Measurements from ENCODE around the gene XRRA1. TPM values are rescaled to one million over a fixed set of nuclear protein-coding genes. Genes with fewer than 3 reads are reported as not detected.
"Not testable (repeated sequence)": the region's sequence is repeated elsewhere in the genome, so short reads cannot be mapped to it uniquely, and the experiment has no call there.

XRRA1 gene
- total RNA-seq, 3 donors from 2014 or later: 6.5 to 8.6 (median 7.1) TPM

GRCh38 chr11:74960128-74960527 is 11.2 kb upstream of the XRRA1 start:
- ATAC-seq; H3K9me3 Mint-ChIP-seq; DNase-seq; H3K4me3 Mint-ChIP-seq; H3K27me3 Mint-ChIP-seq (ENCODE audit: low read depth): not testable (repeated sequence)
- H3K36me3 Mint-ChIP-seq (ENCODE audit: insufficient read depth): peaks cover 35% of the 10 kb centered on the region
- H3K4me1 Mint-ChIP-seq (ENCODE audit: low read depth): peaks cover 80% of the 10 kb centered on the region

GRCh38 chr11:74957937-74958629 is 9.2 kb upstream of the XRRA1 start:
- Mint-ChIP-seq H3K9me3 (no peaks in the 10 kb centered on the region), H3K27me3 (ENCODE audit: low read depth) (no peaks in the 10 kb centered on the region), H3K4me1 (ENCODE audit: low read depth) (peaks cover 87% of the 10 kb centered on the region), H3K36me3 (ENCODE audit: insufficient read depth) (peaks cover 38% of the 10 kb centered on the region), H3K4me3 (no peak overlapping the region)
- DNase-seq: no peak
- ATAC-seq: no peak

GRCh38 chr11:74956397-74957015 is 7.6 kb upstream of the XRRA1 start:
- Mint-ChIP-seq H3K4me1 (ENCODE audit: low read depth) (peaks cover 82% of the 10 kb centered on the region), H3K9me3 (no peaks in the 10 kb centered on the region), H3K4me3 (no peak overlapping the region), H3K36me3 (ENCODE audit: insufficient read depth) (peaks cover 36% of the 10 kb centered on the region), H3K27me3 (ENCODE audit: low read depth) (no peaks in the 10 kb centered on the region)
- ATAC-seq: no peak
- no peak for DNase-seq

DNA sequence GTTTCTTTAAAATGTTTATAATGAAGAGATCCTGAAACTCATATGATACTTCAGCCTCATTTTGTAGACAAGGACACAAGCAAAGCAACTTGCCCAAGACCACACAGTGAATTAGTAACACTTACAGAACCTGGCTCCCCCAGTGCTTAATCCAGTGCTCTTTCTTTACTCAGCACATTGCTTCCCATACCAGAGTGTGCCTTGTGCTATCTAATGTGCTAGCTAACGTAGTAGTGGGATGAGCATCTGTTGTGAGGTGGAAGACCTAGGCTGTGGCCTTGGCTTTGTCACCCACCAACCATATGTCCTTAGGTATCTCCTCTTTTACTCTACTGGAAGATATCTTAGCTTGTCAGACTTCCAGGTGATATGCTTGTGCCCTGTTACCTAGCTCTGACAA is 5.3 kb upstream of the XRRA1 start:
- Mint-ChIP-seq H3K36me3 (ENCODE audit: insufficient read depth) (peaks cover 37% of the 10 kb centered on the region), H3K9me3 (no peaks in the 10 kb centered on the region), H3K4me3 (no peak overlapping the region), H3K4me1 (ENCODE audit: low read depth) (peaks cover 79% of the 10 kb centered on the region), H3K27me3 (ENCODE audit: low read depth) (no peaks in the 10 kb centered on the region)
- DNase-seq (no peak), ATAC-seq (no peak)

- Mint-ChIP-seq H3K36me3 (ENCODE audit: insufficient read depth) (peaks cover 32% of the 10 kb centered on the region), H3K4me3 (no peak overlapping the region), H3K27me3 (ENCODE audit: low read depth) (no peaks in the 10 kb centered on the region), H3K9me3 (no peaks in the 10 kb centered on the region), H3K4me1 (ENCODE audit: low read depth) (peaks cover 76% of the 10 kb centered on the region)
- no peak for ATAC-seq
- DNase-seq: no peak
Observed at GRCh38 chr11:74953451-74953850, 4.6 kb upstream of the XRRA1 start.

DNA sequence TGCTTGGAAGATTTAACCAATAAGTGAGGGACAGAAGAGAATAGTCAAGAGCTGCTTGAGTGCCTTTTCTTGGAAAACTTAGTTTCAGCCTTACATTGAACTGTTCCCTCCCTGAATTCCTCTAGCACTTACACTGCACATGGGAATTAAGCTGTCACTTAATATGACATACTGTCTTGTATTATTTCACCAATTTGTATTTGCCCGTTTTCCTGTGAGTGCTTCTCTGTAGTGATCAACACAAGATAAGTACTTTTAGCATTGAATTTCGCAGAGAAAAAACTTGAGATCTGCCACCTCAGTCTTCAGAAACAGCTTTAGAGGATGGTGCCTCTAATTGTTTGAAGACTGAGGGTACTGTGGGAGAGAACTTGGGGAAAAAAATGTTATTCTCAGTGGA is 3.9 kb upstream of the XRRA1 start:
- Mint-ChIP-seq H3K27me3 (ENCODE audit: low read depth) (no peaks in the 10 kb centered on the region), H3K9me3 (no peaks in the 10 kb centered on the region), H3K4me1 (ENCODE audit: low read depth) (peaks cover 70% of the 10 kb centered on the region), H3K36me3 (ENCODE audit: insufficient read depth) (peaks cover 32% of the 10 kb centered on the region), H3K4me3 (no peak overlapping the region)
- ATAC-seq (no peak), DNase-seq (no peak)

- no peak for DNase-seq
- ATAC-seq: no peak
- H3K9me3 Mint-ChIP-seq: no peaks in the 10 kb centered on the region
- H3K4me1 Mint-ChIP-seq (ENCODE audit: low read depth): peaks cover 56% of the 10 kb centered on the region
- H3K27me3 Mint-ChIP-seq (ENCODE audit: low read depth): no peaks in the 10 kb centered on the region
- H3K36me3 Mint-ChIP-seq (ENCODE audit: insufficient read depth): peaks cover 20% of the 10 kb centered on the region
- peak overlapping the region; percentile 94 for H3K4me3 Mint-ChIP-seq
Observed at GRCh38 chr11:74951226-74951625, 2.3 kb upstream of the XRRA1 start.

GRCh38 chr11:74950374-74950969 is 1.6 kb upstream of the XRRA1 start:
- Mint-ChIP-seq H3K36me3 (ENCODE audit: insufficient read depth) (peaks cover 17% of the 10 kb centered on the region), H3K4me3 (peak overlapping the region; percentile 94), H3K27me3 (ENCODE audit: low read depth) (no peaks in the 10 kb centered on the region), H3K4me1 (ENCODE audit: low read depth) (peaks cover 51% of the 10 kb centered on the region), H3K9me3 (no peaks in the 10 kb centered on the region)
- no peak for ATAC-seq
- no peak for DNase-seq

DNA sequence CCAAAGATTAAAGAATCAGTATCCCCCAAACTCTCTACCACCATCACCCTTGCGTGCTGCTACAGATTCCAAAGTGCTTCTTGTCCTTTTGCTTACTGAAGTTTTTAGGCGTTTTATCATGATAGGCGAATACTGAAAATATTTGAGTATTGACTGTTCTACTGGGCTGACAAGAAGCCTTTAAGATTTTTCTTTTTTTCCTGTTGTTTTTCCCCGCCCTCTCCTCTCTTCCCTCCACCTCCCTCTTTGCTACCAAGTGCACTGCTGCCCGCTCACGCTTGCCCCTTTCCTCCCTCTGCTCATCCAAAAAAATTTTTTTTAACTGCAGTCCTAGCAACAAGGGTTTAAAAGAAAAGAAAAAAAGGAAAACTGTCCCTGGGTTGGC is 854 bp upstream of the XRRA1 start:
- DNase-seq (no peak), ATAC-seq (no peak)
- H3K4me3 Mint-ChIP-seq: peak overlapping the region; percentile 94
- peaks cover 14% of the 10 kb centered on the region for H3K36me3 Mint-ChIP-seq (ENCODE audit: insufficient read depth)
- H3K4me1 Mint-ChIP-seq (ENCODE audit: low read depth): peaks cover 46% of the 10 kb centered on the region
- H3K27me3 Mint-ChIP-seq (ENCODE audit: low read depth): no peaks in the 10 kb centered on the region
- H3K9me3 Mint-ChIP-seq: no peaks in the 10 kb centered on the region

- Mint-ChIP-seq H3K4me1 (ENCODE audit: low read depth) (peaks cover 35% of the 10 kb centered on the region), H3K27me3 (ENCODE audit: low read depth) (no peaks in the 10 kb centered on the region), H3K36me3 (ENCODE audit: insufficient read depth) (peaks cover 13% of the 10 kb centered on the region), H3K4me3 (peak overlapping the region; percentile 94), H3K9me3 (no peaks in the 10 kb centered on the region)
- ATAC-seq: peak; percentile 13 to 17
- DNase-seq: no peak
Observed at GRCh38 chr11:74948546-74948897, 369 bp downstream of the XRRA1 start.

DNA sequence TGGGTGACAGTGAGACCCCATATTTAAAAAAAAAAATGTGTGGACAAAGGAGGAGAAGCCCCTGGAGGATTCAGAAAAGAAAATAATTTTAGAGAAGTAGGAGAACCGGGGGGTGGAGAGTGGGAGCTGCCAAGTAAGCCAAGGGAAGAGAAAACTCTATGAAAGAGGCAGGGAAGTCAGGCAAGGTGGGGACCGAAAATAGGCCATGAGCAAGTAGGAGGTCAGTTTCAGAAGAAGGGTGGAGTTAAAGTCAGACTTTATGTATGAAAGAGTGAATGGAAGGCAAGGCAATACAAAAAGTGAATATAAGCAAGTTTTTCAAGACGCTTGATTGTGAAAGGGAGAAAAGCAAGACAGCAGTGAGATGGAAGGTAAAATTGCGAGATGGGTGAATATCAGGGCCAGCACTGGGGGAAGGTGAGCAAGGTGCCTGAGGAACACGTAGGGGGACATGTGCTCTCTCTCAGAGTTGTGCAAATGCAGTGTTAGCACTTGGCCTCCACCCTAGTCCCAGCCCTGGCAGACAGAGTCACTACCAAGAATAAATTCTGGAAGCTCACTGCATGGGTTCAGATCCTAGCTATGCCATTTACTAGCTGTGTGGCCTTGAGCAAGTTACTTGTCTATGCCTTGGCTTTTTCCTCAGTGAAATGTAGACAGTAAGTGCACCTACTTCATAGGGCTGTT is 6.7 kb downstream of the XRRA1 start:
- ATAC-seq (no peak), DNase-seq (no peak)
- Mint-ChIP-seq H3K27me3 (ENCODE audit: low read depth) (no peaks in the 10 kb centered on the region), H3K4me1 (ENCODE audit: low read depth) (peaks cover 10% of the 10 kb centered on the region), H3K36me3 (ENCODE audit: insufficient read depth) (peaks cover 27% of the 10 kb centered on the region), H3K9me3 (no peaks in the 10 kb centered on the region), H3K4me3 (no peak overlapping the region)

DNA sequence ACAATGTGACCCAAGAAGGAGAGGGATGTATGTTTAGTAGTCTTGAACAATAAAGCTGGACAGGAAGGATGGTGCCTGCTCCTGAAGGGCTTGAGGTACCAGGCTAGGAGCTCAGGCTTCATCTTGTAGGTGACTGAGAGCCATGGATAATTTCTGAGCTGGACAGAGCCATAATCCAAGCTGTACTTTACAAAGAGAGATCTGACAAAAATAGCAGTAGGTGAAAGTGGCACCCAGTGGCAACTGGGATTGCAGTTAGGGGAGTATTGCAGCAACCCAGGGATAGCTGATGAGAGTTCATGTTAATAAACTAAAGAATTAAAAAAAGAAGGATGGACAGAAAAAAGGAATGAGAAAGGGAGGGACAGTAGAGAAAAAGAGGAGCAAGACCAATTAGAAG is 7.4 kb downstream of the XRRA1 start:
- Mint-ChIP-seq H3K9me3 (no peaks in the 10 kb centered on the region), H3K4me3 (no peak overlapping the region)

GRCh38 chr11:74937696-74938475 is 11.0 kb downstream of the XRRA1 start:
- no peaks in the 10 kb centered on the region for H3K27me3 Mint-ChIP-seq (ENCODE audit: low read depth)
- no peak for DNase-seq
- no peak overlapping the region for H3K4me3 Mint-ChIP-seq
- peaks cover 3% of the 10 kb centered on the region for H3K4me1 Mint-ChIP-seq (ENCODE audit: low read depth)
- H3K9me3 Mint-ChIP-seq: no peaks in the 10 kb centered on the region
- peaks cover 36% of the 10 kb centered on the region for H3K36me3 Mint-ChIP-seq (ENCODE audit: insufficient read depth)
- ATAC-seq: no peak

More for the DNA sequence above, 7.4 kb downstream of the XRRA1 start:
- no peak for DNase-seq
- peaks cover 32% of the 10 kb centered on the region for H3K36me3 Mint-ChIP-seq (ENCODE audit: insufficient read depth)
- ATAC-seq: no peak
- H3K4me1 Mint-ChIP-seq (ENCODE audit: low read depth): peaks cover 10% of the 10 kb centered on the region
- H3K27me3 Mint-ChIP-seq (ENCODE audit: low read depth): no peaks in the 10 kb centered on the region

DNA sequence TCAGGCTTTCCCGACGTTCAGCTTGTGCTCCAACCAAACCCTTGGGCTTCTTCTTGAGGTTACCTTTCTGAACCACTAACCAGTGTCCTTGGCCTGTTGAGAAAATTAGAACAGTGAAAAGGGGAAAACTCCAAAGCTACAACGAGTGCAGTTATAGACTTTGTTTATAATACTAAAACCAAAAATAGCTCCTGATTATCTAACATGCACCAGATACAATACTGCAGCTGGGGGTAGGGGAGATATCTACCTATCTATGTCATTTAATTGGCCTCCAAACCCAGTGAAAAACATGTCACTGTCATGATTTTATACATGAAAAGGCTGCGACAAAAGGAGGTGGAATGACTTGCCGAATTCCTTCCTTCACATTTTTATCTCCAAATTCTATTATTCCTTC is 11.9 kb downstream of the XRRA1 start:
- Mint-ChIP-seq H3K36me3 (ENCODE audit: insufficient read depth) (peaks cover 36% of the 10 kb centered on the region), H3K27me3 (ENCODE audit: low read depth) (no peaks in the 10 kb centered on the region), H3K9me3 (no peaks in the 10 kb centered on the region), H3K4me1 (ENCODE audit: low read depth) (peaks cover 6% of the 10 kb centered on the region), H3K4me3 (no peak overlapping the region)
- ATAC-seq (no peak), DNase-seq (no peak)
